Inflammatory macrophage treated with lipopolysaccharide for 4 hours (primary cell): ENCODE measurements around the gene PPP2R2D.
"Not testable (repeated sequence)": the region's sequence is repeated elsewhere in the genome, so short reads cannot be mapped to it uniquely, and the experiment has no call there.

Experiments used
- DNase-seq: peaks from one replicate; pipeline ENCODE4 v3.0.0-alpha.2; 2020

Gene PPP2R2D

DNA sequence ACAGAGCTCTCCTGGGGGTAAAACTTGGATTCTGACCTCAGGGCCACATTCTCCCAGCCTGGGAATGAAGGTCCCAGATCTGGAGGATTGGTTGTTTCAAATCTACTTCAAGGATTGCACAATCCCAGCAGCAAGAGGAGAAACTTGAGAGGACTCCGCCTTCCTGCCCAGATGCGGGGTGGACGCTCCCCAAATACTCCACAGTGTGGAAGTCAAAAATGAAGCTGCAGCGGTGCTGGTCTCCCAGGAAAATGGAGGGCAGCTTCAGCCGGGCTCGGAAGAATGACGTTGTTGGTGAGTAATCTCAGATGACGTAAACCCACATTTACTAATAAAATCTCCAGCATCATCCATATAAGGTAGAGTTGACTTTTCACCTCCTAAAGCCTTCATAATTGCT lies 31.5 kb upstream of the PPP2R2D start:
- DNase-seq = no peak

DNA sequence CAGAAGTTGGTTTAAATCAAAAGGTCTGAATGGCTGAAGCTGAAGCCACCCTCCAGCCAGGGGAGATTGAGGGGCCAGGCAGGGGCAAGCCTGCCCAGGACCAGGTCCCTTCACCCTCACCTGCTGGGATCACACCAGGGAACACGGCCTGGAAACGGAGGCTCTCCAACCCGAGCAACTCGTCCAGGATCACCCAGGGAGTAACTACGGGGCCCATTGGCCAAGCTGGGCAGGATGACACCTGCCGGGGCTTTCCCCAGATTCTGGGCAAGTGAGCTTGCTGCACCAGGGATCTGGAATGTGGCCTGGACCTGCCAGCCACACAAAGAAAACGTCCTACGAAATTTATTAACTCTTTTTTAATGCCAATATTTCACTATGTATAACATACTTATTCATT lies 30.4 kb upstream of the PPP2R2D start:
- no peak for DNase-seq

DNA sequence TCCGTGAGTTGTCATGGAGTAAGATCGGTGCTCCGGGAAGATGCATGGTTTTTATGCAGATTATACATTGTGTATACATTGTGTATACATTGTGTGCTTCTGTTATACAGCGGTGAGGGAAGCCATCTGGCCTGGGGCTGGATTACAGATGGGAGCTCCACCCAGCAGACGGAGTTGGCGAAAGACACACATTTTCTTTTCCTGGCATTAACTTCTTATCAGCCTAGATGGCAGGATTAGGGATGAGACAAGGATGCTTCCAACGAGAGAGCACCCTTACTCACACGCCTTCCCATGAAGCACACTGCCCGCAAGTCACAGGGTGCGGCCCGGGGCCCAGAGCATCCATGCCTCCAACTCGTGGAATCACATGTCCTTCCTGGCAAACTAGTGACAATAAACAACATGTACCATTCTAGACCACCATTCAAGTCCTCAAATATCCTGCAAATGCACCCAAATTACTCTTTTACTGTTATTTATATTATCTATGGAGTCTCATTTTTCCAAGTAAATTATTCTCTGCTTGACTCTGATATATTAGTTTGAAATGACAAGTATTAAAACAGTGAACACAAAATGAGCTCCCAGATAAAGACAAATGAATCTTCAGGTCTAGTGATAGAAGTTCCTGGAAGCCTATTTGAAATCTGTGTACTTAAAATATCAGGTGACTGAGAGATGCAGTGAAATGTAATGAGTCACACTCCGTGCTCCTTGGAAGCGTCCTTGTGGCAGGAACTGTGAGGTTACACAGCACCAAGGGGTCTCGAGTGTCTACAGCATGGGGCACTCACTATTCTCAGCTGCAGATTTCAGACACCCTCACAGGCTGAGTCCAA lies 29.8 kb upstream of the PPP2R2D start:
- no peak for DNase-seq

DNA sequence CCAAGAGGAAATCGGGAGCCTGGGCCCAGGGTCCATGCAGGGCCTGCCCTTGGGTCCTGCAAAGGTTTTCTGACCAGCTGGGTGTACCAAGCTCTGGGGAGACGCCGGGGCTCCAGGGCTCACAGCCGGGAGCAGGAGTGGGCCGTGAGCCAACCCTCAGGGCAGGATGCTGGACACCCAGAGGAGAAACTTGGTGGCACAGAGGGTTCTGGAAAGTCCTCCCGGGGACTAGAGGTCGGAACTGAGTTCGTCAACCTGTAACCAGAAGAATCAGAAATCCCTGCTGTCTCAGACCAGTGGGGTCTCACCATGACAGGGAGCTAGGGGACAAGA lies 29.2 kb upstream of the PPP2R2D start:
- DNase-seq = no peak

DNA sequence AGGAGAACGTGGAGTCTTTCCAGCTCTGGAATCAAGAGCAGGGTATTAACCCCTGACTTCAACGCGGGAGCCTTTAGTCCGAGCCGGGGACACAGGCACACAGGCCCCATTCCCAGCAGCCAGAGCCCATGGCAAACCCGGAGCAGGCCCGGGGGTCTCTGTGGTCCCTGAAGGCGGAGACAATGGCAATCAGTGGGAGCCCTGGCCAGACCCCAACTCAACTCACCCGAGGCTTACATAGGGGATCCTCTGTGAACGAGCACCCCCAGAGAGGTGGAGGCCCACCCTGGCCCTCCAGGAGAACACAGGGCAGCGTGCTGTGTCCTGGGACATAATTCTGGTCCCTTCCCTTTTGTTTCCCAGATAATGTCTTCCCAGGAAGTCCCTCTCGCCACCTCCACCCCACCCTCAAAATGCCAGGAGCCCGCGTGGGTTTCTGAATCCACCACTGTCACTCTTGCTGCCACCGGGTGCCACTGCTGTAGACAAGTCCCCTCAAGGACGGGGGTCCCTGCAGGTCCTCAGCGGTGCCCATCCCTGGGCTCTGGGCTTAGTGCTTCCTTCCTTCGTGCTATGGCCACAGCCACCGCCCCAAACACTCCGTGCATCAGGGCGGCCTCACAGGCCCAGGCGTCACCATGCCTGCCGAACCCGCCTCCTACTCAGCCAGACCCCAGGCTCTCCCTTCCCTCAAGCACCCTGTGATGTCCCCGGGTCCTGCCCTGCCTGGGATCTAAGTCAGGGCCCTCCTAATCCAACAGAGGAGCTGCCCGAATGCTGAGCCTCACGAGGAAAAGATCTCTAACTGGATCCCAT lies 28.6 kb upstream of the PPP2R2D start:
- DNase-seq = no peak

DNA sequence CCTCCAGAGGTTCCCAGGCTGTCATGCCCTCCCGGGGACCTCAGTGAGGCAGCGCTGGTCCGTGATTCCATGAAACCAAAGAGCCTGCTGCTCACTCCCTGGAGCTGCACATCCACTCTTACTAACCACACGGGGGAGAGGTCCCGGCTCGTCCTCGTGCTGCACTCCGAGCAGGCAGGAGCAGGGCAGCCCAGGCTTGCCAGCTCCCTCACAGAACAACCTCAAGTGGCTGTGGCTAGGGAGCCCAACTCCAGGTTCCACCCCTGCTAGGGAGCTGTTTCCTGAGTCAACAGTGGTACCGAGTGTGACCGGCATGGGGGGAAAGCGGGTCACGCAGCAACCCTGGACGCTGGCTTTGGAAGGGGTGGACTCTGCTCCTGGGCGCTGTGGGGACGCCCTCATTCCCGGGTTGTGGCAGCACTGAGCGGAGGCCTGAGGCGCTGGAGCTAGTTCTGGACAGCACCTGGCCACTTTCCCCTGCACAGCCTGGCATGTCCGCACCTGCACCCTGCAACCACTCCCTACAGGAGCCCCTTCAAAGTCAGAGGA lies 27.9 kb upstream of the PPP2R2D start:
- no peak for DNase-seq

DNA sequence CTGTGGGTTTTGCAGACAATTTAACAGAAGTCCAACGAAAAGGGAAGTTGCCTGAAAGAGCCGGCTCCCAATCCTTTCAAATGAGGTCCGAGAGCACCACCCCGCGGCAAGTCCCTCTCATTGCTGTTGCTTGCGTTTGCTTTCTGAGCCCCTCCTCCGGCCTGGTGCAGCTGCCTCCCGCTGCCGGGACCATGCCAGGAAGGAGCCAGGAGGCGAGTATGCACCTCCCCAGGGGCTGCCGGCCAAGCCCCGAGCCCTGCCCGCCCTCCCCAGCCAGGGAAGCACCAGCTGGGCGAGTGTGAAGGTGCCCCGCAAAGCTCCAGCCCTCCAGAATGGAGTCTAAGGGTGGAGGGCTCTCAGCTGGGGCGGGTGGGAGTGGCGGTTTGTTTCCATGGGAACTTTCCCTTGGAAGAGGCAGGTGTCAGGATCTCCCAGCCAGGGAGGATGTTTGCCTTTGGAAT lies 25.8 kb upstream of the PPP2R2D start:
- DNase-seq = peak; percentile 80

DNA sequence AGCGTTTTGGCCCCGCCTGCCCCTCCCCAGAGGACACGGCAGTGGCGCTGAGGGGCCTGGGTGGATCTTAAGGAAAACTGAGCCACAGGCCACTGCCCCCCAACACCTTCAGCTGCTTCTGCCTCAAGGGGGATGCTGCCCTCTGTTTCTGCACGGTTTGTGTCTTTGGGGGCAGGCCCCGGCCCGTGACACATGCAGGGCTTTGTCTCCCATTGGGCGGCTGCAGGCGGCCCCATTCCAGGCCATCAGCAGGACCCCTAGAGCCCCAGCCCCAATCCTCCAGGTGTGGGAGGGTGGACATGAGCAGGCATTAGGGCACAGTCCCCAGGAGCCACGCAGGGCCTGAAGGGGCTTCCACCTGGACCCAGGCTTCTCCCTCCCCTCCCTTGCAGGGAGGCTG lies 25.3 kb upstream of the PPP2R2D start:
- no peak for DNase-seq

DNA sequence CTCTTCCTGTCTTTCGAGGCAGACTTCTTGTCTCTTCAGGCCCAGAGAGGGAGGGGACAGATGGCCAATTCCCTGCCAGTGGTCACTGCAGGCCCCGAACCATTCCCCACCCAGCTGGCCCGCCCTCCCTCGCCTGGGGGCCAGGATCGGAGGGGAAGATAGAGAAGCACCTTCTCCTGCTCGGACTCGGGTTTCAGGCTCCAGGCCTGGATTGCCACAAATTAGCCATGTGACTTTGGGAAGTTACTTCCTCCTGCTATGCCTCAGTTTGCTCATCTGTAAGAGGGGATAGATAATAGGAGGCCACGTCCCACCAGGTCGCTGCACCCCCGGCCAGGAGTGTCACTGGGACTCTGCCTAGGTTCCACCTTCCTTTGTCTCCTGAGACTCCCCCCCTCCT lies 24.8 kb upstream of the PPP2R2D start:
- DNase-seq = no peak

DNA sequence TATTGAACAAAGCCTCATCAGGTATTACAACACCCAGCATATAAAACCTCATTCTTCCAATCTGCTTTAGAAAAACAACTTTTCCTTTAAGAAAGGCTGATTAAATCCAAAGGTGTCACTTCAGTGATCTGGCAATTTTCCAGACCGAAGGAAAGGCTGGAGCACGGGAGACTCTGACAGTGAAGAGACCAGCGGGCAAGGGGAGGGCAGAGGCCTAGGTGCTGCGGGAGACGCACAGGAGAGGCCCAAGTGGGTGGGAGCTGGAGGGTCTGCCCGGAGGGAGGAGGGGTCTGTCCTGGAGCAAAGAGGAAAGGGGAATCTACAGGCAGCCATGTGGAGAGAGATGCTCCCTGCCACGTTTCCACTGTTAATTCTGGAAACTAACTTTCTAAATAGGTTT lies 24.3 kb upstream of the PPP2R2D start:
- DNase-seq = no peak

DNA sequence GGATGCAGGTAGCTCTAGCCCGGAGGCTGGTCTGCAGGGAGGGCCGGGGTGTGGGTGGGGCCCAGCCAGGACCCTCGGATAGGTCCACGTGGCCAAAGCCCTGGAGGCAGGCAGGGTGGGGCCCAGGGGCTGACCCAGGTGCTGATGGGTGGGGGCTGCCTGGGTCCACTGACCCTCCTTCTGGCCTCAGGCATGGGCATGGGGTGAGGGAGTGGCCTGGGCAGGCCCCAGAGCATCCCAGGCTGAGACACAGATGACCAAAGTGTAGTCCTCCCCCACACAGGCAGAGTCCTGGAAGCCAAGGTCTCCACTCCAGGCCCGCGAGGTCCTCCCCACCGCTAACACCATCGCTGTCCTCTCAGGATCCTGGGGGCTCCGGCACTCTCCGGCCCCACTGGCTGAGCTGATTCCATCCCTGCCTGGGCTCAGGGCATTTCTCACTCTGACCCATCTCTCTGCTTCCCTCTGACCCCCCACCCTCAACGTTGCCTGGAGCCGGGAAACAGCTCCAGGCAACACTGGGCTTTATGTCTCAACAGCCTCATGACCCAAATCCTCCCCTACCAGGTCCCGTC lies 20.7 kb upstream of the PPP2R2D start:
- DNase-seq = no peak

DNA sequence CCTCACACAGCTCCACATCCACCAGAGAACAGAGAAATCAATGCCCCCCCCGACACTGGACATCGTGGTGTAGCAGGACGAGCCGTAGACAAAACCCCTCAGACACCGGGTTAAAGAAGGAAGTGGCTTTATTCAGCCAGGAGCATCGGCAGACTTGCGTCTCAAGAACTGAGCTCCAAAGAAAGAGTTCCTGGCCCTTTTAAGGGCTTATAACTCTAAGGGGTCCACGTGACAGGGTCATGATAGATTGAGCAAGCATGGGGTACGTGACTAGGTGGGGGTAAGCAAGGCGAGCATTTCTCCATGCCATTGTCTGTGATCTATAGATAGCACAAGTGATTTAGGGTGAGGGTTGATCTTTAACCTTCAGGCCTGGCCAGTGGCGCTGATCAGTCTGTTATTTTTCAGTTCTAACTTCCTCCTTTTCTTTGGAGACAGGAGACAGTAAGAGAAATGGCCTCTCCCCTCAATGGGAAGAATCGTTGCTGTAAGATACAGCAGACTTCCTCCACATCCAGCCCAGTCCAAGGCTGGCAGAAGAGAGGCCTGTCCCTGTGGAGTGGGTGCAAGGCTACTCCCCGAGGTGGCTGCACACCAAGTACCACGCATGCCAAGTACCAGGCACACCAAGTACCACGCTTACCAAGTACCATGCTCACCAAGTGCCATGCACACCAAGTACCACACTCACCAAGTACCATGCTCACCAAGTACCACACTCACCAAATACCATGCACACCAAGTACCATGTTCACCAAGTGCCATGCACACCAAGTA lies 19.5 kb upstream of the PPP2R2D start:
- DNase-seq = no peak

DNA sequence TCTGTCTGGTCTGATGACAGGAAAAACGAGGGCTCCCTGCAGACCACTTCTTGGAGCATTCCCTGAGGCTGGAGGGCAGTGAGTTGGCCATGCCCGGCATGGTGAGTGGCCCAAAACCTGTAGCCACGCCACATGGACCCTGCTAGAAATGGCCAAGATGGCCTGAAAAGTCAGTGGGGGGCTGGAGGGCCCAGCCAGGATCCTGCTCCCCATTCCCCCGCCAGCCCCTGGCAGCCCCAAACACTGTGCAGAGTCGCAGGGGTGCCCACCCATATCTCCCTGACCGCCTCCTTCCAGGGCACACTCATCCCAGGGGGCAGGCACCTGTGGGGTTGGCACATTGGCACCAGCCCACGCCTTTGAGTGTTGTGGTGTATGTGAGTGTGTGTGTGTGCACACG lies 18.7 kb upstream of the PPP2R2D start:
- DNase-seq = no peak

DNA sequence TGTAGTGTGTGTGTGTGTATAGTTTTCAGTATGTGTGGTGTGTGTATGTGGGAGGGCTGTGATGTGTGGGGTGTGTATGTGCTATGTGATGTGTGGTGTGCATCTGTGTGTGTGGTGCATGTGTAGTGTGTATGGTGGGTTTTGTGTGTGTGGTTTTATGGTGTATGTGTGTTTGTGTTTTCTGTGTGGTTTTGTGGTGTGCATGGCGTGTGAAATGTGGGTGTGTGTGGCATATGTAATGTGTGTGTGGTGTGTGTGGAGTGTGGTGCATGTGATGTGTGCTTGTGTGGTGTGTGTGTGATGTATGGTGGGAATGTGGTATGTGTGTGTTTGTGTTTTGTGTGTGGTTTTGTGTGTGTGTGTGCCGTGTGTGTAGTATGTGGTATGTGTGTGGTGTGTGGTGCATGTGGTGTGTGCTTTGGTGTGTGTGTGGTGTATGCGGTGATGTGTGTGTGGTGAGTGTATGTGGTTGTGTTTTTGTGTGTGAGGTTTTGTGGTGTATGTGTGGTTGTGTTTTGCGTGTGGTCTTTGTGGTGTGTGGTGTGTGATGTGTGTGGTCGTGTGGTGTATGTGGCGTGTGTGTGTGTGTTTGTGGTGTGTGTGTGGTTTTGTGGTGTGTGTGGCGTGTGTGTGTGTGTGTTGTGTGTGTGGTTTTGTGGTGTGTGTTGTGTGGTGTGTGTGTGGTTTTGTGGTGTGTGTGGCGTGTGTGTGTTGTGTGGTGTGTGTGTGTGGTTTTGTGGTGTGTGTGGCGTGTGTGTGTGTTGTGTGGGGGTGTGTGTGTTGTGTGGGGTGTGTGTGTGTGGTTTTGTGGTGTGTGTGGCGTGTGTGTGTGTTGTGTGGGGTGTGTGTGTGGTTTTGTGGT lies 18.0 kb upstream of the PPP2R2D start:
- no peak for DNase-seq

DNA sequence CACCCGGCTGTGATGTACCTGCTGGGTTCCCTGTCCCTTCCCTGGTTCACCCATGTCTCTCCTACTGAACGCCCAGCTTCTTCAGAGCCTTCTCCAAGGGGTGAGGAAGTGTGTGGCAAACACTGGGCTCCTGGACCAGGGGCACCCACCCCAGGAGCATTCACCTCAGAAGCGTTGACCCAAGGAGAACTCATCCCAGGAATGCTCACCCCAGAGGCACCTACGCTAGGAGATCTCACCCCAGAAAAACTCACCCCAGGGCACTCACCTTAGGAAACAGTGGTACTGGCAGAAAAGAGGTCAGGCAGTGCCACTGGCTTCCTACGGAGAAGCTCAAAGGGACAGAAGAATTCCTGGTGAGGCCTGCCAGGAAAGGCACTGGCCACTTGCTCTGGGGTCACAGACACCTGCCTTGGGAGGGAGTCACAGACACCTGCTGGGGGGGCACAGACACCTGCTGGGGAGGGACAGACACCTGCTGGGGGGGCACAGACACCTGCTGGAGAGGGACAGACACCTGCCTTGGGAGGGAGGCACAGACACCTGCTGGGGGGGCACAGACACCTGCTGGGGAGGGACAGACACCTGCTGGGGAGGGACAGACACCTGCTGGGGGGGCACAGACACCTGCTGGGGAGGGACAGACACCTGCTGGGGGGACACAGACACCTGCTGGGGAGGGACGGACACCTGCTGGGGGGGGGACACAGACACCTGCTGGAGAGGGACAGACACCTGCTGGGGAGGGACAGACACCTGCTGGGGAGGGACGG lies 17.0 kb upstream of the PPP2R2D start:
- DNase-seq = not testable (repeated sequence)

DNA sequence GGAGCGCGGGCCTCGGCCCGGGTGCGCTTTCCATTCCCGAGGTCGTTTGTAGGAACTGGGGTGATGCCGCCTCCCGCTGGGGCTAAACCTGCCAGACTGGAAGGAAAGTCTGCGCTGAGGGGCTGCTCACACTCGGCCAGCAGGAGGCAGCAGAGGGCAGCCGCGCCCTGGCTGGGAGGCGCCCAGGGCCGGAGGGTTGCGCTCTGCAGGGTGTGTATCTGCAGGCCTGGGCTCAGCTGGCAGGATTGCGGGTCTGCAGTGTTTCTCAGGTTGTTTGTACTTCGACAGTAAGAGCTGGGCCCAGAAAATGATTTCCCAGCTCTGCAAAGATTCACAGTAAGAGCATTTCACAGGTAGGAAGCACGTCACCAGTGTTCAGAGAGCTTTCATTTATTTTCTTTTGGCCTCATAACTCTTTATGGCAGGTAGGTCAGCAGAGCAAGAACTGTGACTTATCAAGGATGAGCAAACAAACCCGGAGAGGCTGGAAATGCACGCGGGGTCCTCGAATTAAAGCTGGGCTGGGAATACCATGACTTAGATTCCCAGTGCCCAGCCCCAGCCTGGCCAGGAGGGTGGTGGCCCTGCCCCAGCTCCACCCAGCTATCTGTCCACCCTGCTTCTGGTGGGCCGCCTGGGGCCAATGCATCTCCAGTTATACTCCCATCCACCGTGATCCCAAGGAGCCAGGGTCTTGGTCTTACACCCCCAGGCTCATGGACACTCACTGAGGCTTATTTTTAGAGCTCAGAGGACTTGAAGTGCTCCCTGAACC lies 15.2 kb upstream of the PPP2R2D start:
- peak; percentile 57 for DNase-seq

DNA sequence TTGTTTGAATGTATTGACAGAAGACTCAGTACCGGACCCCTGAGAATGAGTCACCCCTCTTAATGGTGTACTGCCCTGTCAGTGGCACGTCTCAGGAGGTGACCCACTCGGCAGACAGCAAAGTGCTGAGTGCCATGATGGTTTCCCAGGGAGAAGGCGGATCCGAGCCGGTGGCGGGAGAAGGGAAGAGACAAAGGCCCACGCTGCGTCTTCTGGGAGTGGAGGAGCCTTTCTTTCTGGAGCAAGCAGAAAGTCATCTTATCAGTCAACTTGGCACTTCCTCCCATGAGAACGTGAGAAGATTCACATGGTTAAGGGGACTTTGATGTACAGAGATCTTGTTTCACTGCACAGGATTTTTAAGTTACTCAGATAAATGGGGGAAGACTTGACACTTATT lies 14.6 kb upstream of the PPP2R2D start:
- DNase-seq = no peak

DNA sequence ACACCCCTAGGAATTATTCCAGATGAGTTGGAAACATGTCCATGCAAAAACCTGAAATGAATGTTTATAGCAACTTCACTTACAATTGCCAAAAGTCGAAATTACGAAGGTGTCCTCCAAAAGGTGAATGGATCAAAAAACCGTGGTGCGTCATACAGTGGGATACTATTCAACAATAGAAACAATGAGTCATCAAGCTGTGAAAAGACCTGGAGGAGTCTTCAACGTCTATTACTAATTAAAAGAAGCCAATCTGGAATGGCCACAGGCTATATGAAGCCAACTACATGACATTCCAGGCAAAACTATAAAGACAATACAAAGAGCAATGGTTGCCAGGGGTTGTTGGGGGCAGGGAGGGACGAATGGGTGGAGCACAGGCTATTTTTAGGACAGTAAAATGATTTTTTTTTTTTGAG lies 12.6 kb upstream of the PPP2R2D start:
- DNase-seq = no peak

DNA sequence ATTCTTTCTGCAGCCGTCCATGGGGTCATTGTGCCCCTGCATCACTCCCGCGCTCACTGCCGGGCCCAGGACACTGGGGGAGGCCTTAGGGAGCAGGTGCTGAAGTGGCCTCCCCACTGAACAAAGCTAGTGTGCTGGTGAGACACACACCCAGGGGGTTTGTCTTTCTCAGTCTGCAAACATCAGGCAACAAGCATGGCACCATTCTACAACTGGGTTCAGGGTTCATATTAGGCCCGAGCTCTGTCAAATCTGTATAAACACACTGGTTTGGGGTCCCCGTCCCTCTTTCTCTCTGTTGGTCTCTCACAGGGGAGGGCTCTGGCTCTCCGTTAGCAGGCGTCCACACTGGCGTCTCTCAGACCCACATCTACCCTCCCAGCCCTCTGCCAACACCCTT lies 11.1 kb upstream of the PPP2R2D start:
- no peak for DNase-seq
